HL-60 (cell line): ENCODE measurements around the gene SLC12A7.

Source experiments
- DNase-seq, 2 experiments: peaks; one replicate each; pipeline ENCODE4 v3.0.0-alpha.2; 2010 to 2020; ENCODE audit warnings: low read depth in 1 of 2, low spot score in 1 of 2
- H3K27ac ChIP-seq: fragments of 250-450 bp; sonication (Bioruptor Pico); replicated peaks from 2 replicates; pipeline ENCODE4 v1.5.1; 2020; ENCODE audit warnings: mild to moderate bottlenecking, moderate library complexity
- H3K27me3 ChIP-seq: fragments of 250-450 bp; sonication (Bioruptor Pico); 2 replicates; pipeline ENCODE4 v1.5.1; 2021; ENCODE audit warnings: mild to moderate bottlenecking, moderate library complexity; ENCODE audit not compliant: insufficient read depth, poor library complexity, severe bottlenecking
- H3K4me3 ChIP-seq: replicated peaks from 2 replicates; pipeline ENCODE4 v1.5.1; 2011; ENCODE audit warnings: mild to moderate bottlenecking, control low read depth, low read length; ENCODE audit not compliant: insufficient read depth
- GABPA ChIP-seq: IDR thresholded peaks from 2 replicates; pipeline ENCODE4 v1.6.1; 2012; ENCODE audit warnings: low read depth
- POLR2AphosphoS5 ChIP-seq: IDR thresholded peaks from 2 replicates; pipeline ENCODE4 v1.6.1; 2012; ENCODE audit warnings: low read depth
- SPI1 ChIP-seq: IDR thresholded peaks from 2 replicates; pipeline ENCODE4 v1.6.1; 2012; ENCODE audit warnings: low read depth, mild to moderate bottlenecking, borderline replicate concordance
- TF ChIP-seq, protein P1 (sequence below): IDR thresholded peaks from 2 replicates; pipeline ENCODE4 v1.6.1; 2012; ENCODE audit warnings: low read depth; ENCODE audit not compliant: insufficient replicate concordance
- TF ChIP-seq, protein P2 (sequence below): IDR thresholded peaks from one replicate; pipeline ENCODE4 v1.5.1; 2011; ENCODE audit warnings: low read length, control low read depth, inconsistent platforms; ENCODE audit not compliant: insufficient read depth

Gene SLC12A7

DNA sequence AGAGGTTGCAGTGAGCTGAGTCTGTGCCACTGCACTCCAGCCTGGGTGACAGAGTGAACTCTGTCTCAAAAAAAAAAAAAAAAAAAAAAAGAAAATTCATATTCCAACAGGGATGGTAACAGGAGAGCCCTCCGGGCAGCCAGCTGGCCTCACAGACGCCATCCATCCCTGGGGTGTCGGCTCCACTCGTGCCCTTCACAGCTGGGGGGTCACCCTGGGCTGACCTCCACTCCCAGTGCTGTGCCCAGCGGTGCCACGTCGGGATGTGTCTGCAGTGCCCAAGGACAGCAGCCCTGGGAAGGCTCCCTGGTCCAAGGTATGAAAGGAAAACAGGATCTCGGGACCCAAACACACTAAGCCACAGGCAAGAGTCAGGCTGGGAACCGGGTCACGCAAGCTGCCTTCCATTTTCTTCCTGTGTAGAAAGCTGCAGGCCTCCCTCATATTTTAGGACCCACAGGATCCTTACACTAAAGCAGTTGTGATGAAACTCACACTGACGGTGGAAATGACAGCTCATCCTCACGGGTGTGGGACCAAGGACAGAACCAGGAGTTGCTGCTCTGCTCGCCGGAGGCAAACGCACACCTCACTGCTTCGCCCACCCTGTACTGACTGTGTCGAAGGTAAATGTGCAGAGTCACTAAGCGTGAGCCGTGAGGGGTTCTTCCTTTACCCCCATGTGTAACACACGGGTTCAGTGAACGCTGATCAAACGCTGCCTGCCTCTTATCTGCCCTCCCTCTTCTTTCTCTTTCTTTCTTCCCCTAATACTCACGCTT lies 5.3 kb downstream of the SLC12A7 start:
- H3K27ac ChIP-seq, result peak overlapping the region; percentile 66
- H3K27me3 ChIP-seq, result no peaks in the 10 kb centered on the region
- H3K4me3 ChIP-seq, result no peak overlapping the region
- TF ChIP-seq, protein P1, sequence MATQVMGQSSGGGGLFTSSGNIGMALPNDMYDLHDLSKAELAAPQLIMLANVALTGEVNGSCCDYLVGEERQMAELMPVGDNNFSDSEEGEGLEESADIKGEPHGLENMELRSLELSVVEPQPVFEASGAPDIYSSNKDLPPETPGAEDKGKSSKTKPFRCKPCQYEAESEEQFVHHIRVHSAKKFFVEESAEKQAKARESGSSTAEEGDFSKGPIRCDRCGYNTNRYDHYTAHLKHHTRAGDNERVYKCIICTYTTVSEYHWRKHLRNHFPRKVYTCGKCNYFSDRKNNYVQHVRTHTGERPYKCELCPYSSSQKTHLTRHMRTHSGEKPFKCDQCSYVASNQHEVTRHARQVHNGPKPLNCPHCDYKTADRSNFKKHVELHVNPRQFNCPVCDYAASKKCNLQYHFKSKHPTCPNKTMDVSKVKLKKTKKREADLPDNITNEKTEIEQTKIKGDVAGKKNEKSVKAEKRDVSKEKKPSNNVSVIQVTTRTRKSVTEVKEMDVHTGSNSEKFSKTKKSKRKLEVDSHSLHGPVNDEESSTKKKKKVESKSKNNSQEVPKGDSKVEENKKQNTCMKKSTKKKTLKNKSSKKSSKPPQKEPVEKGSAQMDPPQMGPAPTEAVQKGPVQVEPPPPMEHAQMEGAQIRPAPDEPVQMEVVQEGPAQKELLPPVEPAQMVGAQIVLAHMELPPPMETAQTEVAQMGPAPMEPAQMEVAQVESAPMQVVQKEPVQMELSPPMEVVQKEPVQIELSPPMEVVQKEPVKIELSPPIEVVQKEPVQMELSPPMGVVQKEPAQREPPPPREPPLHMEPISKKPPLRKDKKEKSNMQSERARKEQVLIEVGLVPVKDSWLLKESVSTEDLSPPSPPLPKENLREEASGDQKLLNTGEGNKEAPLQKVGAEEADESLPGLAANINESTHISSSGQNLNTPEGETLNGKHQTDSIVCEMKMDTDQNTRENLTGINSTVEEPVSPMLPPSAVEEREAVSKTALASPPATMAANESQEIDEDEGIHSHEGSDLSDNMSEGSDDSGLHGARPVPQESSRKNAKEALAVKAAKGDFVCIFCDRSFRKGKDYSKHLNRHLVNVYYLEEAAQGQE, result no peak
- TF ChIP-seq, protein P2, sequence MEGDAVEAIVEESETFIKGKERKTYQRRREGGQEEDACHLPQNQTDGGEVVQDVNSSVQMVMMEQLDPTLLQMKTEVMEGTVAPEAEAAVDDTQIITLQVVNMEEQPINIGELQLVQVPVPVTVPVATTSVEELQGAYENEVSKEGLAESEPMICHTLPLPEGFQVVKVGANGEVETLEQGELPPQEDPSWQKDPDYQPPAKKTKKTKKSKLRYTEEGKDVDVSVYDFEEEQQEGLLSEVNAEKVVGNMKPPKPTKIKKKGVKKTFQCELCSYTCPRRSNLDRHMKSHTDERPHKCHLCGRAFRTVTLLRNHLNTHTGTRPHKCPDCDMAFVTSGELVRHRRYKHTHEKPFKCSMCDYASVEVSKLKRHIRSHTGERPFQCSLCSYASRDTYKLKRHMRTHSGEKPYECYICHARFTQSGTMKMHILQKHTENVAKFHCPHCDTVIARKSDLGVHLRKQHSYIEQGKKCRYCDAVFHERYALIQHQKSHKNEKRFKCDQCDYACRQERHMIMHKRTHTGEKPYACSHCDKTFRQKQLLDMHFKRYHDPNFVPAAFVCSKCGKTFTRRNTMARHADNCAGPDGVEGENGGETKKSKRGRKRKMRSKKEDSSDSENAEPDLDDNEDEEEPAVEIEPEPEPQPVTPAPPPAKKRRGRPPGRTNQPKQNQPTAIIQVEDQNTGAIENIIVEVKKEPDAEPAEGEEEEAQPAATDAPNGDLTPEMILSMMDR, result no peak
- no peak for TF ChIP-seq POLR2AphosphoS5
- peak in 1 of 2 experiments; percentile 25 for DNase-seq

DNA sequence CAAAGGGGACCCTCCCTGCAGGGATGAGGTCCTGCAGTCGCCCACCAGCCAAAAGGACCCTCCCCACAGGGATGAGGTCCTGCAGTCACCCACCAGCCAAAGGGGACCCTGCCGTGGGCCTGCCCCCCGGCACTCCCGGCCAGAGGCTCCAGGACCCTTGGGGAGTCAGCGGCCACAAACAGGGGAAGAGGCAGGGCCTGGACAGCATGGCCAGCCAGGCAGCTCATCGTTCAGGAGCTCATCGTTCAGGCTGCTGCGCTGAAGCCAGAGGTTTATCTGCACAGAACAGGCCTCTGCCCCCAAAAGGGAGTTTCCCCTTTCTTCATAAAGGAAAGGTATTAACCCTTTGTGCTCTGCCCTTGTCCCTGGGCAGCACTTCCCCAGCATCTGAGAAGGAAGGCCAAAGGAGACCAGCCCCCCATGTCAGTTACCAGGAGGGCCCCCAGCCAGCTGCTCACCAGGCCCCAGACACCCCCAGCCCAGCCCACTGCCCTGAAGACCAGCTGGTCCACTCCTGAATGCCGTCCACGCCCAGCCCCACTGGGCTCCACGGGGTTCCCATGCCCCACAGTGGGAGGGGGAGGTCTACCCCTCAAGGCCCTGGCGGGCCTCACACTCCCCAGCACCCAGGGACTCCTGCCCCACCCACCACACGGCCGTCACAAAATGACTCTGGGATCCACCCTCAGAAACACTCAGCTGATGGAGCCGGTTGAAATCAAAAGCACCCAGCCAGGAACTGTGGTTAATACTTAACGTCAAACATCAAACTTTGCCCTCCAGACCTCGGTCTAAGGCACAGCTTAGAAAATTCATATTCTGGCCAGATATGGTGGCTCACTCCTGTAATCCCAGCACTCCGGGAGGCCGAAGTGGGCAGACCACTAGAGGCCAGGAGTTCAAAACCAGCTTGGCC lies 6.3 kb downstream of the SLC12A7 start:
- Histone ChIP-seq H3K27ac (peak overlapping the region; percentile 55), H3K4me3 (no peak overlapping the region), H3K27me3 (no peaks in the 10 kb centered on the region)
- TF ChIP-seq POLR2AphosphoS5, result no peak
- TF ChIP-seq GABPA, result no peak
- TF ChIP-seq, protein P1, result no peak
- TF ChIP-seq SPI1, result no peak
- TF ChIP-seq, protein P2, result no peak
- DNase-seq, result peak in 1 of 2 experiments; percentile 65

DNA sequence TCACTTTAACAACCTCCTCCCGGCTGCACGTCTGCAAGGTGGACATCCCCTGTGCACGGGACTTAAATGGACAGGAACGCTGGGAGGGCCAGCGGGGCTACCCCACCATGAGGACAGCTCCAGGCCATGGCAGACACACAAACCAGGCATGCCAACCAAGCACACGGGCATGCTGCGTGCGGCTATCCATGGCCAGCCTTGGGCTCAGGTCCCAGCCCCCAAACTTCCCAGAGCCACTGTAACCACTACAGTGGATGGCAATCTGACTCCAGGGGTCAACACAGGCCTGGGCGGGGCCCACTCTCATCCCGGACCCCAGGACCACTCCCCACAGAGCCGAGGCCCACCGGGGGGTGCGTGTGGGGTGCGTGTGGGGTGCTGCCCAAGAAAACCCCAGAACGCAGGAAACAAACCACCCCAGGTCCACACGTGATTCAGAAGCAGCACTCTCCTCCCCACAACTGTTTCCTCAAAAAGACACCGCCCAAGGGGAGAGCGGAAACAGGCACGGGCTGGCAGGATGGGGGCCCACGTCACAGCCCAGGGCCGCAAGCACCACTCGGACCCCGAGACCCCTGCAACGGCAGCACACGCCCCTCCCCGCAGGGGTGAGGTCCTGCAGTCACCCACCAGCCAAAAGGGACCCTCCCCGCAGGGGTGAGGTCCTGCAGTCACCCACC lies 7.4 kb downstream of the SLC12A7 start:
- Histone ChIP-seq H3K27me3 (no peaks in the 10 kb centered on the region), H3K27ac (peak overlapping the region; percentile 62), H3K4me3 (no peak overlapping the region)
- peak in 1 of 2 experiments; percentile 59 for DNase-seq
- TF ChIP-seq, protein P2, result no peak
- 0 out of 2 replicates have a peak, but pooled peaks have one; percentile 36 for TF ChIP-seq POLR2AphosphoS5
- TF ChIP-seq, protein P1, result no peak
